ENCODE measurements around the gene ZHX3. TPM values are rescaled to one million over a fixed set of nuclear protein-coding genes. Genes with fewer than 3 reads are reported as not detected.

ZHX3 gene
- total and polyA plus RNA-seq, 2 of the 4 experiments (the other 2 are of a cell fraction) = 25.0 to 28.0 TPM

DNA sequence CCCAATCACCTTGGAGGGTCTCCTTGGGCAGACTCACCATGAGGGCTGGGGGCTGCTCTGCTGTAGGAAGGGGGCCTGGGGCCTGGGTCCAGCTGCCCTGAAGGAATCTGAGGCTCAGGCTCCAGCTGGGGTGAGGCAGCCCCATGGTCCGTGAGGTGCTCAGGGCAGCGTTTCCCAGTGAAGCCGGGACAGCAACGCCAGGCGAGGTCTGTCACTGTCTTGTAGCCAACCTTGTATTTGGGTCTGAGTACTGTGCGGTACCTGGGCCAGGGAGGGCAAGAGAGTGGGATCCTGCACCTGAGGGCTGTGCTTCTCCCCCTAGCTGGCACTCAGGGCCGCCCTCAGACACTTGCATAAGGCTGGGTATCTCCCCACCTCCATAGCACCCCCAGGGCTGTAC, 46.1 kb upstream of the ZHX3 start:
- H3K36me3 ChIP-seq (ENCODE audit: control insufficient read depth, insufficient read depth, low read length) = no peaks in the 10 kb centered on the region
- intact Hi-C loops (cut with micrococcal nuclease) = no loop called here
- no TSS peak for BruUV-seq (replicated peaks)
- ChIA-PET CTCF (no interaction called here), POLR2A (ENCODE audit: unreplicated experiment) (no interaction called here)
- H3K14ac ChIP-seq (replicated peaks; ENCODE audit: low read depth, low read length) = no peak overlapping the region
- H4K5ac ChIP-seq (ENCODE audit: low read depth, low read length) = no peak overlapping the region
- H2BK15ac ChIP-seq (ENCODE audit: low read depth, low read length) = no peak overlapping the region
- H3K18ac ChIP-seq (ENCODE audit: low read depth, low read length) = no peak overlapping the region
- H2AK9ac ChIP-seq (replicated peaks; ENCODE audit: low read depth, low read length, poor library complexity) = no peak overlapping the region
- H3K27ac ChIP-seq (ENCODE audit: insufficient read depth, low read length) = no peak overlapping the region
- H3K9me3 ChIP-seq (ENCODE audit: control insufficient read depth, insufficient read depth, low read length) = no peaks in the 10 kb centered on the region
- peaks cover 4% of the 10 kb centered on the region; the same call in 1 of the 2 replicates for H4K20me1 ChIP-seq (ENCODE audit: insufficient read depth, low read length)
- H3K4me3 ChIP-seq (ENCODE audit: insufficient read depth, low read depth, low read length) = no peak overlapping the region
- no peak overlapping the region for H3K4ac ChIP-seq (ENCODE audit: low read depth, low read length)
- WGBS, 2 experiments (ENCODE audit: extremely low coverage in 2 of 2, insufficient read length in 1 of 2) = 92% methylated on average over 2 of the region's 7 CpGs; no CpG with 5 or more reads in 1 of the 2 experiments
- H3K79me1 ChIP-seq (ENCODE audit: low read depth in 1 of 2, low read length in 2 of 2) = no peaks in the 10 kb centered on the region
- no peak overlapping the region for H2BK5ac ChIP-seq (ENCODE audit: low read depth, low read length, poor library complexity, severe bottlenecking)
- H2BK120ac ChIP-seq (ENCODE audit: low read depth, low read length) = no peak overlapping the region
- peaks cover 45% of the 10 kb centered on the region for H3K27me3 ChIP-seq (ENCODE audit: control insufficient read depth, insufficient read depth, low read length)
- H2AFZ ChIP-seq (replicated peaks; ENCODE audit: low read length, poor library complexity) = no peak overlapping the region
- no peak overlapping the region for H3K9ac ChIP-seq (ENCODE audit: low read depth, low read length)
- in situ Hi-C loops (cut with MboI; ENCODE audit: low sequenced_read_pairs) = no loop called here
- H3K23ac ChIP-seq (ENCODE audit: low read depth, low read length) = no peak overlapping the region
- no peaks in the 10 kb centered on the region for H3K9me1 ChIP-seq (ENCODE audit: insufficient read depth, low read length)
- no peak overlapping the region for H2BK20ac ChIP-seq (ENCODE audit: low read depth, low read length)
- dilution Hi-C loops (cut with HindIII; ENCODE audit: low sequenced_read_pairs, unreplicated experiment) = no loop called here
- no peak for ATAC-seq (ENCODE audit: low read depth)
- H2AK5ac ChIP-seq (ENCODE audit: low read depth, low read length) = no peak overlapping the region
- no peak overlapping the region for H3K56ac ChIP-seq (ENCODE audit: extremely low read depth, insufficient read depth, low read length)
- TF ChIP-seq, protein P1, sequence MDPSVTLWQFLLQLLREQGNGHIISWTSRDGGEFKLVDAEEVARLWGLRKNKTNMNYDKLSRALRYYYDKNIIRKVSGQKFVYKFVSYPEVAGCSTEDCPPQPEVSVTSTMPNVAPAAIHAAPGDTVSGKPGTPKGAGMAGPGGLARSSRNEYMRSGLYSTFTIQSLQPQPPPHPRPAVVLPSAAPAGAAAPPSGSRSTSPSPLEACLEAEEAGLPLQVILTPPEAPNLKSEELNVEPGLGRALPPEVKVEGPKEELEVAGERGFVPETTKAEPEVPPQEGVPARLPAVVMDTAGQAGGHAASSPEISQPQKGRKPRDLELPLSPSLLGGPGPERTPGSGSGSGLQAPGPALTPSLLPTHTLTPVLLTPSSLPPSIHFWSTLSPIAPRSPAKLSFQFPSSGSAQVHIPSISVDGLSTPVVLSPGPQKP (IDR thresholded peaks at IDR 0.05; ENCODE audit: borderline replicate concordance, low read depth, low read length) = no peak
- TF ChIP-seq RCOR1 (IDR thresholded peaks at IDR 0.05; ENCODE audit: insufficient replicate concordance, low read length) = no peak
- no peak for TF ChIP-seq RFX5 (IDR thresholded peaks at IDR 0.05; ENCODE audit: low read depth, low read length)
- TF ChIP-seq MAFK (IDR thresholded peaks at IDR 0.05; ENCODE audit: low read depth, low read length) = no peak
- no peak for TF ChIP-seq NFE2L2 (IDR thresholded peaks at IDR 0.05; ENCODE audit: low read depth, low read length)
- TF ChIP-seq MXI1 (IDR thresholded peaks at IDR 0.05; ENCODE audit: borderline replicate concordance, low read depth, low read length) = no peak
- no peak for TF ChIP-seq BHLHE40 (IDR thresholded peaks at IDR 0.05; ENCODE audit: low read depth, low read length)
- no peak for TF ChIP-seq FOS (IDR thresholded peaks at IDR 0.05; ENCODE audit: low read depth, low read length)
- TF ChIP-seq, protein P2, sequence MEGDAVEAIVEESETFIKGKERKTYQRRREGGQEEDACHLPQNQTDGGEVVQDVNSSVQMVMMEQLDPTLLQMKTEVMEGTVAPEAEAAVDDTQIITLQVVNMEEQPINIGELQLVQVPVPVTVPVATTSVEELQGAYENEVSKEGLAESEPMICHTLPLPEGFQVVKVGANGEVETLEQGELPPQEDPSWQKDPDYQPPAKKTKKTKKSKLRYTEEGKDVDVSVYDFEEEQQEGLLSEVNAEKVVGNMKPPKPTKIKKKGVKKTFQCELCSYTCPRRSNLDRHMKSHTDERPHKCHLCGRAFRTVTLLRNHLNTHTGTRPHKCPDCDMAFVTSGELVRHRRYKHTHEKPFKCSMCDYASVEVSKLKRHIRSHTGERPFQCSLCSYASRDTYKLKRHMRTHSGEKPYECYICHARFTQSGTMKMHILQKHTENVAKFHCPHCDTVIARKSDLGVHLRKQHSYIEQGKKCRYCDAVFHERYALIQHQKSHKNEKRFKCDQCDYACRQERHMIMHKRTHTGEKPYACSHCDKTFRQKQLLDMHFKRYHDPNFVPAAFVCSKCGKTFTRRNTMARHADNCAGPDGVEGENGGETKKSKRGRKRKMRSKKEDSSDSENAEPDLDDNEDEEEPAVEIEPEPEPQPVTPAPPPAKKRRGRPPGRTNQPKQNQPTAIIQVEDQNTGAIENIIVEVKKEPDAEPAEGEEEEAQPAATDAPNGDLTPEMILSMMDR (conservative IDR thresholded peaks at IDR 0.05; ENCODE audit: low read depth, low read length) = no peak
- TF ChIP-seq SMC3 (IDR thresholded peaks at IDR 0.05; ENCODE audit: low read depth, low read length) = no peak
- no peak for TF ChIP-seq CEBPB (IDR thresholded peaks at IDR 0.05; ENCODE audit: low read depth, low read length)
- no peak for TF ChIP-seq CHD1 (IDR thresholded peaks at IDR 0.05; ENCODE audit: low read depth, low read length)
- no peak for TF ChIP-seq RAD21 (IDR thresholded peaks at IDR 0.05; ENCODE audit: low read length)
- TF ChIP-seq POLR2A (IDR thresholded peaks at IDR 0.05; ENCODE audit: low read depth, low read length) = no peak
- TF ChIP-seq, protein P3, sequence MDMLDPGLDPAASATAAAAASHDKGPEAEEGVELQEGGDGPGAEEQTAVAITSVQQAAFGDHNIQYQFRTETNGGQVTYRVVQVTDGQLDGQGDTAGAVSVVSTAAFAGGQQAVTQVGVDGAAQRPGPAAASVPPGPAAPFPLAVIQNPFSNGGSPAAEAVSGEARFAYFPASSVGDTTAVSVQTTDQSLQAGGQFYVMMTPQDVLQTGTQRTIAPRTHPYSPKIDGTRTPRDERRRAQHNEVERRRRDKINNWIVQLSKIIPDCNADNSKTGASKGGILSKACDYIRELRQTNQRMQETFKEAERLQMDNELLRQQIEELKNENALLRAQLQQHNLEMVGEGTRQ (IDR thresholded peaks at IDR 0.05; ENCODE audit: low read depth, low read length) = no peak
- TF ChIP-seq MAZ (IDR thresholded peaks at IDR 0.05; ENCODE audit: borderline replicate concordance, low read depth, low read length) = no peak
- no peak overlapping the region for H4K8ac ChIP-seq (ENCODE audit: low read depth in 2 of 2, low read length in 2 of 2)
- no peaks in the 10 kb centered on the region for H3K4me1 ChIP-seq (ENCODE audit: control insufficient read depth, insufficient read depth, low read length)
- no peak for DNase-seq
- H4K91ac ChIP-seq (ENCODE audit: insufficient read depth, low read depth, low read length) = no peak overlapping the region
- H3K4me2 ChIP-seq (ENCODE audit: low read depth, low read length) = no peak overlapping the region
